Epithelial cell of esophagus (primary cell): ENCODE measurements around the gene CLDN5.
A peak's percentile ranks its signal among the peaks of the same experiment; 100 is the strongest.

Experiments used
- DNase-seq: peaks from one replicate; pipeline ENCODE4 v3.0.0; 2010; ENCODE audit warnings: low read depth
- H3K4me3 ChIP-seq: 2 replicates; pipeline ENCODE4 v1.5.1; 2011; ENCODE audit warnings: mild to moderate bottlenecking, low read length, control low read depth
- TF ChIP-seq, protein P1 (sequence below): IDR thresholded peaks from 2 replicates; pipeline ENCODE4 v1.5.1; 2011; ENCODE audit warnings: low read depth, mild to moderate bottlenecking, low read length, control low read depth, inconsistent platforms; ENCODE audit not compliant: insufficient read depth; ENCODE audit errors: missing control alignments

The CLDN5 gene

DNA sequence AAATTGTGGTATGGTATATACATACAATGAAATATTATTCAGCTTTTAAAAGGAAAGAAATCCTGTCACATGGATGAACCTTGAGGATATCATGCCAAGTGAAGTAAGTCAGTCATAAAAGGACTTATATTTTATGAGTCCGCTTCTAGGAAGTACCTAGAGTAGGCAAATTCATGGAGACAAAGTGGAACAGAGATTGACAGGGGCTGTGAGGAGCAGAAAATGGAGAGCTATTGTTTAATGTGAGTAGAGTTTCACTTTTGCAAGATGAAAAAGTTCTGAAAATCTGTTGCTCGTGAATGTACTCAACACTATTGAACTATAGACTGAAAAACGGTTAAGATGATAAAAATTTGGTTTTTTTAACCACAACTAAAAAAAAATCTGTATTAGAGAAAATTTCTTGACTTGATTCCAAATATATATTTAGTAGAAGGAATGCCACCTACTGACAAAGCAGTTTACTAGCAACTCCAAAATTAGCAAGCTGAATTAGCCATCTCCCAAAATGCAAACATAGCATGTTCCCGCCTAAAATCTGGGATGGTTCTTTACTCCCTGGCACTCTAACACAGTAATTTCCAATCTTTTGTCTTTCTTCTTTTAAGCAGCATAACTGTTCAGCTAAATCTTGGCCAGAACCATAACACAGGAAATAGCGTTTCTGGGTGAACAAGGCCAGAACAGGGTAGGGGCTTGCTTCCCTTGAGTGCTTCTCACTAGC lies 46.7 kb downstream of the CLDN5 start:
- TF ChIP-seq, protein P1, sequence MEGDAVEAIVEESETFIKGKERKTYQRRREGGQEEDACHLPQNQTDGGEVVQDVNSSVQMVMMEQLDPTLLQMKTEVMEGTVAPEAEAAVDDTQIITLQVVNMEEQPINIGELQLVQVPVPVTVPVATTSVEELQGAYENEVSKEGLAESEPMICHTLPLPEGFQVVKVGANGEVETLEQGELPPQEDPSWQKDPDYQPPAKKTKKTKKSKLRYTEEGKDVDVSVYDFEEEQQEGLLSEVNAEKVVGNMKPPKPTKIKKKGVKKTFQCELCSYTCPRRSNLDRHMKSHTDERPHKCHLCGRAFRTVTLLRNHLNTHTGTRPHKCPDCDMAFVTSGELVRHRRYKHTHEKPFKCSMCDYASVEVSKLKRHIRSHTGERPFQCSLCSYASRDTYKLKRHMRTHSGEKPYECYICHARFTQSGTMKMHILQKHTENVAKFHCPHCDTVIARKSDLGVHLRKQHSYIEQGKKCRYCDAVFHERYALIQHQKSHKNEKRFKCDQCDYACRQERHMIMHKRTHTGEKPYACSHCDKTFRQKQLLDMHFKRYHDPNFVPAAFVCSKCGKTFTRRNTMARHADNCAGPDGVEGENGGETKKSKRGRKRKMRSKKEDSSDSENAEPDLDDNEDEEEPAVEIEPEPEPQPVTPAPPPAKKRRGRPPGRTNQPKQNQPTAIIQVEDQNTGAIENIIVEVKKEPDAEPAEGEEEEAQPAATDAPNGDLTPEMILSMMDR, result peak; percentile 28
- peak overlapping the region; percentile 87 for H3K4me3 ChIP-seq
- DNase-seq, result no peak

DNA sequence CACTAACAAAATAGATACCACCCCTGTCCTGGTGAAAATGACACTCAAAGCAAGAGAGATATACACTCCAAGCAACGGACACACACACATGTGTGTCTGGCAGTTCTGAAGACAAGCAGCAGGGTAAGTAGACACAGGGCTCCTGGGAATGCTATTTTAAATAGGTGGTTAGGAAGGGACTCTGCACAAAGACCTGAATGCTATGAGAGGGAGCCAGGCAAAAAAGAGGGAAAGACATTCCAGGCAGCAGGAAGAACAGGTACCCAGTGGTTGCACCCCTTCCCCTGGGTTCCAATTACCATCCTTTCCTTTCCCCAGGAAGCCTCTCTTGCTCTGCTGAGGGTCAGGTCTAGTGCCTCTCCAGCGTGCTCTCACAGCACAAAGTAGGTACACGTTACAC lies 48.2 kb downstream of the CLDN5 start:
- DNase-seq, result no peak
- TF ChIP-seq, protein P1, result no peak
- H3K4me3 ChIP-seq, result no peak overlapping the region

DNA sequence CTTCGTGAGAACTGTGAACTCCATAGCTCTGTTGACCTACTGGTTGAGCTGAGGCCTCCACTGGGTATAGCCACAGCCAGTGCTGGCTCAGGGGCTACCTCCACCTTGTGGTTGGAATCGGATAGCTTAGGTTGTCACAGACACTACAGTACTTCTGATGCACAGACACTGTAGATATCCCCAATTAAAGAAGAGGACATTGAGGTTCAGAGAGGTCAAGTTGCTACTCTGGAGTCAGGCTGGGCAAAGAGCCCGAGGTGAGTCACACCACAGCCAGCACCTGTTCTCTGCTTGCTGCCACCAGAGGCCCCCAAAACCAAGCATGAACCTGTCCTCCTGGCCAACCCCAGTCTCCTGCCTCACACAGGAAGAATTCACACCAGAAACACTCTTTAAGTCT lies 50.6 kb downstream of the CLDN5 start:
- H3K4me3 ChIP-seq, result no peak overlapping the region
- DNase-seq, result no peak
- TF ChIP-seq, protein P1, result no peak
